ENCODE measurements around the gene KCNG3. TPM values are rescaled to one million over a fixed set of nuclear protein-coding genes. Genes with fewer than 3 reads are reported as not detected.

Gene KCNG3
- total and polyA plus RNA-seq, 11 donors = not detected

- Histone ChIP-seq H3K4me3 (no peak overlapping the region), H3K4me1 (no peaks in the 10 kb centered on the region), H3K27ac (no peak overlapping the region), H3K9me3 (no peaks in the 10 kb centered on the region), H3K27me3 (peaks cover 0 to 6% (median 0%) of the 10 kb centered on the region in 9 donors), H3K36me3 (no peaks in the 10 kb centered on the region)
- WGBS, 4 donors = 41 to 68% (median 60%) methylated on average over 1 of the region's 1 CpG
- DNase-seq (no peak), ATAC-seq (no peak)
- intact Hi-C loops (cut with DNase I) = no loop called here
- TF ChIP-seq, protein P1, sequence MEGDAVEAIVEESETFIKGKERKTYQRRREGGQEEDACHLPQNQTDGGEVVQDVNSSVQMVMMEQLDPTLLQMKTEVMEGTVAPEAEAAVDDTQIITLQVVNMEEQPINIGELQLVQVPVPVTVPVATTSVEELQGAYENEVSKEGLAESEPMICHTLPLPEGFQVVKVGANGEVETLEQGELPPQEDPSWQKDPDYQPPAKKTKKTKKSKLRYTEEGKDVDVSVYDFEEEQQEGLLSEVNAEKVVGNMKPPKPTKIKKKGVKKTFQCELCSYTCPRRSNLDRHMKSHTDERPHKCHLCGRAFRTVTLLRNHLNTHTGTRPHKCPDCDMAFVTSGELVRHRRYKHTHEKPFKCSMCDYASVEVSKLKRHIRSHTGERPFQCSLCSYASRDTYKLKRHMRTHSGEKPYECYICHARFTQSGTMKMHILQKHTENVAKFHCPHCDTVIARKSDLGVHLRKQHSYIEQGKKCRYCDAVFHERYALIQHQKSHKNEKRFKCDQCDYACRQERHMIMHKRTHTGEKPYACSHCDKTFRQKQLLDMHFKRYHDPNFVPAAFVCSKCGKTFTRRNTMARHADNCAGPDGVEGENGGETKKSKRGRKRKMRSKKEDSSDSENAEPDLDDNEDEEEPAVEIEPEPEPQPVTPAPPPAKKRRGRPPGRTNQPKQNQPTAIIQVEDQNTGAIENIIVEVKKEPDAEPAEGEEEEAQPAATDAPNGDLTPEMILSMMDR (IDR thresholded peaks at IDR 0.05) = no peak
- no peak for TF ChIP-seq POLR2A (IDR thresholded peaks at IDR 0.05)
Measured at GRCh38 chr2:42458396-42458795, 35.4 kb downstream of the KCNG3 start.

DNA sequence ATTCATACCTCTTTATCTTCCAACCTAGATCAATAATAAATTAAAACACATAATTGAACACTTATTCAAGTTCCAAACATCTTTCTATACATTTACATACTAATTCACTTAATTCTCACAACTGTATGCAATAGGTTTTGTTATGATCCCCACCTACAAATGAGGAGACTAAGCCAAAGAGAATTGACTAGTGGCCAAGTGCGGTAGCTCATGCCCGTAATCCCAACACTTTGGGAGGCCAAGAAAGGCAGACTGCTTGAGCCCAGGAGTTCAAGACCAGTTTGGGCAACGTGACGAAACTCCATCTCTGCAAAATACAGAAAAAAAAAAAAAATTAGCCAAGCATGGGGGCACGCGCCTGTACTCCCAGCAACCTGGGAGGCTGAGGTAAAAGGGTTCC is 36.8 kb downstream of the KCNG3 start:
- Histone ChIP-seq H3K9me3 (no peaks in the 10 kb centered on the region), H3K4me1 (no peaks in the 10 kb centered on the region), H3K27ac (no peak overlapping the region), H3K27me3 (peaks cover 0 to 7% (median 0%) of the 10 kb centered on the region in 9 donors), H3K36me3 (no peaks in the 10 kb centered on the region), H3K4me3 (no peak overlapping the region)
- TF ChIP-seq POLR2A (IDR thresholded peaks at IDR 0.05) = no peak
- TF ChIP-seq, protein P1 (IDR thresholded peaks at IDR 0.05) = no peak
- no peak for DNase-seq
- WGBS, 4 donors = 77 to 86% (median 83%) methylated on average over 6 of the region's 6 CpGs
- ATAC-seq = no peak
- intact Hi-C loops (cut with DNase I) = no loop called here

DNA sequence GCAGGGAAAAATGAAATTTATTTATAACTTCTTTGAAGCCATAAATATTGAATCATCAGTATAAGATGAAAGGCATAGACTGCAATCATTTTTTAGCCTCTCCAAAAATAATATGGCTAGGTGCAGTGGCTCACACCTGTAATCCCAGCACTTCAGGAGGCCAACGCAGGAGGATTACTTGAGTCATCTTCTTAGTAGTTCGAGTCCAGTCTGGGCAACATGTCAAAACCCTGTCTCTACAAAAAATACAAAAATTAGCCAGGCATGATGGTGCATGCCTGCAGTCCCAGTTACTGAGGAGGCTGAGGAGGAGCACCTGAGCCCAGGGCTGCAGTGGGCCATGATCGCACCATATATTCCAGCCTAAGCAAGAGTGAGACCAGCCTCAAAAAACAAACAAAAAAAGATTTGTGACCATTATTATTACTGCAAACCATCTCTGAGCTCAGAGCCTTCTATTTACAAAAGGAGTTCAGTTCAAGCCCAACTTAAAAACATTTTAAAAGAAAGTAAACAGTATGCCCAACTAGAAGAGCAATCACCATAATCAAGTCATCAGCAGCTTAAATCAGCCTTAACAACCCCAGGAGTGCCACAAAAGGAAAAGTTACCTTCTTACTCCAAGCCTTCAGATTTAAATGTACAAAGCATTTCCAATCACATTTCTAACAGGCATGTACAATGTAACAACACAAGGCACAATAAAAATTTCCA is 37.5 kb downstream of the KCNG3 start:
- Histone ChIP-seq H3K27me3 (peaks cover 0 to 8% (median 0%) of the 10 kb centered on the region in 9 donors), H3K9me3 (no peaks in the 10 kb centered on the region), H3K4me3 (no peak overlapping the region), H3K36me3 (no peaks in the 10 kb centered on the region), H3K4me1 (no peaks in the 10 kb centered on the region), H3K27ac (no peak overlapping the region)
- TF ChIP-seq POLR2A (IDR thresholded peaks at IDR 0.05) = no peak
- TF ChIP-seq, protein P1 (IDR thresholded peaks at IDR 0.05) = no peak
- no peak for ATAC-seq
- intact Hi-C loops (cut with DNase I) = no loop called here
- WGBS, 4 donors = 87 to 90% (median 89%) methylated on average over 3 of the region's 3 CpGs
- no peak for DNase-seq

DNA sequence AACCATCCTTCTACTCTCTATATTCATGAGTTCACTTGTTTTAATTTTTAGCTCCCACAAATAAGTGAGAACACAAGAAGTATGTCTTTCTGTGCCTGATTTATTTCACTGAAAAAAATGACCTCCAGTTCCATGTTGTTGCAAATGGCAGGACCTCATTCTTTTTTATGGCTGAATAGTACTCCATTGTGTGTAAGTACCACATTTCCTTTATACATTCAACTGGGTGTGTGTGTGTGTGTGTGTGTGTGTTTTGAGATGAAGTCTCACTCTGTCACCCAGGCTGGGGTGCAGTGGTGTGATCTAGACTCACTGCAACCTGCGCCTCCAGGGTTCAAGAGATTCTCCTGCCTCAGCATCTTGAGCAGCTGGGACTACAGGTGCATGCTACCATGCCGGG is 41.2 kb downstream of the KCNG3 start:
- H3K27ac ChIP-seq = no peak overlapping the region
- TF ChIP-seq, protein P1 (IDR thresholded peaks at IDR 0.05) = no peak
- TF ChIP-seq POLR2A (IDR thresholded peaks at IDR 0.05) = no peak
- intact Hi-C loops (cut with DNase I) = no loop called here
- H3K27me3 ChIP-seq = peaks cover 0 to 7% (median 0%) of the 10 kb centered on the region in 9 donors
- H3K4me1 ChIP-seq = peaks cover 0 to 3% (median 0%) of the 10 kb centered on the region in 12 donors
- DNase-seq = no peak
- H3K4me3 ChIP-seq = no peak overlapping the region
- H3K36me3 ChIP-seq = no peaks in the 10 kb centered on the region
- H3K9me3 ChIP-seq = no peaks in the 10 kb centered on the region
- no peak for ATAC-seq
- 76 to 98% (median 93%) methylated on average over 2 of the region's 2 CpGs for WGBS, 4 donors
